Renal pelvis (tissue), 4 donors: ENCODE measurements around the gene CGB2. TPM values are rescaled to one million over a fixed set of nuclear protein-coding genes. Genes with fewer than 3 reads are reported as not detected.

Experiments used
- DNase-seq: peaks from one replicate; pipeline ENCODE4 v3.0.0-alpha.2; 2013
- polyA plus RNA-seq, 3 donors: library from polyadenylated mRNA; unstranded; fragments of 120-200 nt; gene quantifications; one replicate each; pipeline ENCODE4 v1.2.1, GENCODE V29; 2013; ENCODE audit not compliant: insufficient read length in 3 of 3

Gene CGB2
- polyA plus RNA-seq, 3 donors, result not detected

GRCh38 chr19:49065905-49066512, 34.3 kb downstream of the CGB2 start:
- no peak for DNase-seq

GRCh38 chr19:49067554-49067953, 35.9 kb downstream of the CGB2 start:
- no peak for DNase-seq

DNA sequence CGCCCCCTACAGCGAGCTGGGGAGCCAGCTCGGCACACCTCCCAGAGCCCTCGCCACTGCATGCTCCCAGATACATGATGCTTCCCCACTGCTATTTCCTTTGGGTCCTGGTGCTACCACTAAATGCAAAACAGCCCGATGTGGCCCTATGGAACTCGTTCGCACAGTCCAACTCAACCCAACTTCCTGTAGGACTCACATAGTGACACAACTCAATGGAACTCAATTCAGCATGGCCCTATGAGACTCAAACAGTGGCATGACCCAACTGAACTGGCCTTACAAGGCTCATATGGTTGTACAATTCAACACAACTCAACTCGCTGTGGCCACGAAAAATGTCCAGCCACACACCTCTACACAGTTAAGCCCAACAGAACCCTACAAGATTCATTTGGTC, 37.3 kb downstream of the CGB2 start:
- DNase-seq, result no peak

GRCh38 chr19:49070416-49070815, 38.7 kb downstream of the CGB2 start:
- DNase-seq, result no peak

- no peak for DNase-seq
Measured at GRCh38 chr19:49071860-49072547, 40.3 kb downstream of the CGB2 start.

DNA sequence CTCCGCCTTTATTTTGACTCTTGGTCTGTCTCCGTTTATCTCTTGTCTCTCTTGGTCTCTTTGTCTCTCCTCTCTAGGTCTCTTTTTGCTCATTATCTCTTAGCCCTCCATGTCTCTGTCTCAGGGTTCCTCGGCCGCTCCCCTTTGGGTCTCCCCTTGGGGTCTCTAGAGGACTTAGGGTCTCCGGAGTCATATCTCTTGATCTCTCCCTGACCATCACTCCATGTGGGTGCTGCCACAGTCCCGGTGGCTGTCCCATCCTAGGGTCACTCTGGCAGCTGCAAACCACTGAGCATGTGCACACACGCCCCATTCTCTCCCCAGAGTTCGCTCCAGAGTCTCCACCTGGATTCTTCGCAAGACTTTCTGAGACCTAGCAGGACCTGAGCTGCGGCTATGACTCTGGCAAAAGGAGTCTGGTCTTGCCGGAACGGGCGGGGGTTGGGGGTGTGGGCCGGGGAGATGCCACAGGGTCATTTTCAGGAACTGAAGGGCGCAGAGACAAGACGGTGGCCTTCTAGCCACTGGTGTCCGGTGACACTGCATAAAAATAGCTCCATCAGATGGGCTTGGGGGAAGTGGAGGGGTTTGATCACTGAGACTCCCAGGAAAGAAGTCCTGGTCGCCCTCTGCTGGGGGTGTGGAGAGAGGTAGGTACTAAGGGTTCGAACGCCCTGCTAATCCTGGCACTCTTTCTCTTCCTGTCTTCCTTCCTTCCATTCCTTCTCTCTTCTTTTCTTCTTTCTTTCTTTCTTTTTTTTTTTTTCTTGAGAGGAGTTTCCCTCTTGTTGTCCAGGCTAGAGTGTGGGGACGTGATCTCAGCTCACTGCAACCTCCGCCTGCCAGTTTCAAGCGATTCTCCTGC, 42.1 kb downstream of the CGB2 start:
- no peak for DNase-seq

GRCh38 chr19:49074869-49075268, 43.2 kb downstream of the CGB2 start:
- peak; percentile 29 for DNase-seq

GRCh38 chr19:49080392-49080791, 48.7 kb downstream of the CGB2 start:
- no peak for DNase-seq

DNA sequence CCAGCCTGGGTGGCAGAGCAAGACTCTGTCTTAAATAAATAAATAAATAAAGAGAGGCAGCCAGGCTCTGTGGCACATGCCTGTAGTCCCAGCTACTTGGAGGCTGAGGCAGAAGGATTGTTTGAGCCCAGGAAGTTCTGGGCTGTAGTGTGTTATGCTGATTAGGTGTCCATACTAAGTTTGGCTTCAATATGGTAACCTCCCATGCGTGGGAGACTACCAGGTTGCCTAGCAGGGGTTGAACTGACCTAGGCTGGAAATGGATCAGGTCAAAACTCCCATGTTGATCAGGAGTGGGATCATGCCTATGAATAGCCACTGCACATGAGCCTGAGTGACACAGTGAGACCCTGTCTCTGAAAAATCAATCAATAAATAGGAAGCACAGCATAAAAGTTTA, 49.6 kb downstream of the CGB2 start:
- no peak for DNase-seq

Other genes with a start within 250 kb of the CGB2 start
- 10 to 100 TPM; 47.7 to 65.3 (median 60.4) TPM for gene BCAT2, start 220.9 kb upstream of the CGB2 start, polyA plus RNA-seq
- 10 to 100 TPM; 38.3 to 44.8 (median 43.3) TPM for gene HSD17B14, start 195.4 kb upstream of the CGB2 start, polyA plus RNA-seq
- gene PLEKHA4, start 163.3 kb upstream of the CGB2 start, polyA plus RNA-seq, result 10 to 100 TPM; 25.2 to 29.4 (median 25.7) TPM
- 10 to 100 TPM; 33.8 to 36.6 (median 33.9) TPM for gene PPP1R15A, start 159.5 kb upstream of the CGB2 start, polyA plus RNA-seq
- gene TULP2, start 133.1 kb upstream of the CGB2 start, polyA plus RNA-seq, result 1 to 10 TPM in 1 of 3 donors, under 1 TPM in 2; 0.70 to 1.5 (median 0.96) TPM
- gene NUCB1, start 131.6 kb upstream of the CGB2 start, polyA plus RNA-seq, result 100 to 1,000 TPM; 311 to 334 (median 332) TPM
- 10 to 100 TPM in 1 of 3 donors, 1 to 10 TPM in 2; 8.5 to 11.6 (median 9.7) TPM for gene DHDH, start 98.2 kb upstream of the CGB2 start, polyA plus RNA-seq
- 10 to 100 TPM; 76.5 to 91.9 (median 87.6) TPM for gene BAX, start 77.0 kb upstream of the CGB2 start, polyA plus RNA-seq
- 1,000 to 10,000 TPM; 2,476 to 3,205 (median 2,712) TPM for gene FTL, start 66.6 kb upstream of the CGB2 start, polyA plus RNA-seq
- 10 to 100 TPM; 42.9 to 56.7 (median 55.5) TPM for gene GYS1, start 38.6 kb upstream of the CGB2 start, polyA plus RNA-seq
- gene RUVBL2, start 38.0 kb upstream of the CGB2 start, polyA plus RNA-seq, result 100 to 1,000 TPM in 2 of 3 donors, 10 to 100 TPM in 1; 96.2 to 118 (median 101) TPM
- under 1 TPM in 2 of 3 donors, not detected in 1; 0.30 to 0.71 TPM for gene LHB, start 14.8 kb upstream of the CGB2 start, polyA plus RNA-seq
- gene CGB3, start 7.6 kb upstream of the CGB2 start, polyA plus RNA-seq, result not detected
- gene CGB1, start 5.0 kb downstream of the CGB2 start, polyA plus RNA-seq, result not detected
- under 1 TPM in 1 of 3 donors, not detected in 2; 0.20 TPM for gene CGB5, start 12.0 kb downstream of the CGB2 start, polyA plus RNA-seq
- under 1 TPM in 1 of 3 donors, not detected in 2; 0.39 TPM for gene CGB8, start 17.2 kb downstream of the CGB2 start, polyA plus RNA-seq
- 1 to 10 TPM in 2 of 3 donors, under 1 TPM in 1; 0.74 to 1.4 (median 1.2) TPM for gene CGB7, start 25.9 kb downstream of the CGB2 start, polyA plus RNA-seq
- 1 to 10 TPM; 3.2 to 6.5 (median 5.7) TPM for gene NTF4, start 32.9 kb downstream of the CGB2 start, polyA plus RNA-seq
- under 1 TPM; 0.03 to 0.13 (median 0.05) TPM for gene KCNA7, start 40.8 kb downstream of the CGB2 start, polyA plus RNA-seq
- gene SNRNP70, start 53.6 kb downstream of the CGB2 start, polyA plus RNA-seq, result 100 to 1,000 TPM; 322 to 406 (median 393) TPM
- gene LIN7B, start 82.5 kb downstream of the CGB2 start, polyA plus RNA-seq, result 10 to 100 TPM in 2 of 3 donors, 1 to 10 TPM in 1; 9.0 to 11.5 (median 10.1) TPM
- 1 to 10 TPM; 1.1 to 1.4 (median 1.1) TPM for gene C19orf73, start 87.3 kb downstream of the CGB2 start, polyA plus RNA-seq
- 1 to 10 TPM; 6.7 to 9.4 (median 9.0) TPM for gene PPFIA3, start 87.7 kb downstream of the CGB2 start, polyA plus RNA-seq
- 10 to 100 TPM; 24.8 to 36.4 (median 33.1) TPM for gene HRC, start 123.5 kb downstream of the CGB2 start, polyA plus RNA-seq
- gene TRPM4, start 125.9 kb downstream of the CGB2 start, polyA plus RNA-seq, result 10 to 100 TPM; 29.4 to 62.7 (median 39.0) TPM